Fibroblast of lung (primary cell): ENCODE results near the gene ACTL10. TPM values are rescaled to one million over a fixed set of nuclear protein-coding genes. Genes with fewer than 3 reads are reported as not detected.

Experiments used
- DNase-seq, 2 donors: peaks; one replicate each; pipeline versions ENCODE4 v3.0.0 to v3.0.0-alpha.2; 2010; ENCODE audit warnings: low read depth in 2 of 2
- H2AFZ ChIP-seq: 2 replicates; pipeline ENCODE4 v1.5.1; 2012; ENCODE audit warnings: low read length, control low read depth, inconsistent platforms
- H3K27ac ChIP-seq: 2 replicates; pipeline ENCODE4 v1.5.1; 2011; ENCODE audit warnings: low read length, control low read depth; ENCODE audit not compliant: insufficient read depth
- H3K27me3 ChIP-seq: 2 replicates; pipeline ENCODE4 v1.5.1; 2011; ENCODE audit warnings: mild to moderate bottlenecking, low read length; ENCODE audit not compliant: control insufficient read depth, insufficient read depth
- H3K36me3 ChIP-seq: 2 replicates; pipeline ENCODE4 v1.5.1; 2011; ENCODE audit warnings: low read length; ENCODE audit not compliant: control insufficient read depth, insufficient read depth
- H3K4me1 ChIP-seq: 2 replicates; pipeline ENCODE4 v1.5.1; 2011; ENCODE audit warnings: low read length; ENCODE audit not compliant: control insufficient read depth, insufficient read depth; ENCODE audit errors: extremely low read depth
- H3K4me2 ChIP-seq: 2 replicates; pipeline ENCODE4 v1.5.1; 2011; ENCODE audit warnings: low read length, control low read depth; ENCODE audit not compliant: insufficient read depth; ENCODE audit errors: extremely low read depth
- H3K4me3 ChIP-seq, 4 experiments: fragments of 200-600 bp in 1 of 4; sonication (generic) in 1 of 4; replicated peaks in 1 of 4; 2 replicates each; pipeline ENCODE4 v1.5.1; 2011 to 2016; ENCODE audit warnings: low read length in 4 of 4, low read depth in 3 of 4, mild to moderate bottlenecking in 3 of 4, control low read depth in 2 of 4, inconsistent platforms in 1 of 4, mixed read lengths in 1 of 4; ENCODE audit not compliant: insufficient read depth in 1 of 4; ENCODE audit errors: control extremely low read depth in 1 of 4
- H3K79me2 ChIP-seq: 2 replicates; pipeline ENCODE4 v1.5.1; 2012; ENCODE audit warnings: mild to moderate bottlenecking, low read length, inconsistent platforms; ENCODE audit not compliant: control insufficient read depth, insufficient read depth
- H3K9ac ChIP-seq: 2 replicates; pipeline ENCODE4 v1.5.1; 2011; ENCODE audit warnings: mild to moderate bottlenecking, low read length, control low read depth; ENCODE audit not compliant: insufficient read depth
- H3K9me3 ChIP-seq: 2 replicates; pipeline ENCODE4 v1.5.1; 2012; ENCODE audit warnings: low read depth, low read length; ENCODE audit not compliant: control insufficient read depth, insufficient read depth
- H4K20me1 ChIP-seq: 2 replicates; pipeline ENCODE4 v1.5.1; 2011; ENCODE audit warnings: low read length; ENCODE audit not compliant: control insufficient read depth, insufficient read depth; ENCODE audit errors: extremely low read depth
- EZH2 ChIP-seq: IDR thresholded peaks from 2 replicates; pipeline ENCODE4 v1.5.1; 2012; ENCODE audit warnings: low read length, control low read depth, mild to moderate bottlenecking; ENCODE audit errors: missing control alignments
- polyA plus RNA-seq, 2 donors: library from polyadenylated mRNA; depleted of rRNA in 1 of 2; stranded (reverse) in 1 of 2; unstranded in 1 of 2; fragments of >200 nt; gene quantifications; 2 replicates each; pipeline ENCODE4 v1.2.1, GENCODE V29; 2011 to 2012; ENCODE audit warnings: missing spikeins in 1 of 2
- total RNA-seq: library from RNA; depleted of rRNA; stranded (reverse); fragments of >200 nt; gene quantifications from 2 replicates; pipeline ENCODE4 v1.2.1, GENCODE V29; 2014
- TF ChIP-seq, protein P1 (sequence below), 2 donors: IDR thresholded peaks in 1 of 2; conservative IDR thresholded peaks in 1 of 2; 1 replicate in 1 of 2; 2 replicates in 1 of 2; pipeline ENCODE4 v1.5.1; 2011 to 2012; ENCODE audit warnings: low read length in 2 of 2, control low read depth in 1 of 2, inconsistent platforms in 1 of 2, low read depth in 1 of 2, mild to moderate bottlenecking in 1 of 2

The ACTL10 gene
- total and polyA plus RNA-seq, 2 donors (not counting 1 experiment from before 2014, with no cell fraction given) = 0.32 to 2.0 TPM

DNA sequence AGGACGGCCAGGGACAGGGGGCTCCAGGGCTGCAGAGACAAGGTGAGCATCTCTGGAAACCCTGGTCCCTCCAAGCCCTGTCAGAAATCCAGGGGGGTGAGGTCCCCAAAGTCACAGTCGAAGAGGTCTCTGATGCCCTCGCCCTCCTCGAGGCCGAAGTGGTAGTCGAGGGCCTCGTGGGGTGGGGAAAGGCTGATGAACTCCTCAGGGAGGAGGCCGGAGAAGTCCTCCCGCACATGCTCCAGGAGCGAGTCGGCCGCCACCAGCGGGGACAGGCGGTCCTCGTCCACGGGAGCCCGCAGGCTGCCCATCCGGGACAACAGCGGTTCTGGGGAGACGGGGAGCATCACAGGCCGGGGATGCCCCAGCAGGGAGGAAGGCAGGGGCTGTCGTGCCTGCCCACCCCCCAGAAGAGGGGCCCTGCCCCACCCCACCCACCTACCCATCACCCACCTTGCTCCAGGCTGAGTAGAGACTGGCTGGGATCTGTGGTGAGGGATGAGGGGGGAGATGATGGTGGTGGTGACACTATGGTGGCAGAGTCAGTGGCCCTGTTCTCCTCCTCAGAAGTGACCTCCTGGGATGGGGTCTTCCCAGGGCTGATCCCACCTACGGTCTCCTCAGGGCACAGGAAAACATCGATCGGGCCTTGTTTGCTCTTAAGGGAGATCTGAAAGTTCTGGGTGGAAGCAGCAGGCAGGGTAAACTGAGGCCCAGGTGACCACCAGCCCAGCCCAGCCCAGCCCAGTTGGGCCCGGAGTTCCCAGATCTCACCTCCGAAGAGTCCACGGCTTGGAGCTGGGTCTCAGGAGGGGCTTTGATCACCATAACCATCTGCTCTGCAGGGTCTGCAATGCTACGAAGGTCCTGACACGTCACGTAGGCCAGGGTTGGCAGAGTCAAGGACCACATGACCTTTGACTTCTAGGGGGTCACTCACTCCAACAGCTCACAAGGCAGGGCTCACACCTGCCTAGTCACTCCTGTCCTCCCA is 10.2 kb downstream of the ACTL10 start:
- Histone ChIP-seq H3K4me1 (peaks cover 17% of the 10 kb centered on the region), H3K9ac (no peak overlapping the region), H3K36me3 (peaks cover 2% of the 10 kb centered on the region), H3K4me2 (no peak overlapping the region), H3K27me3 (no peaks in the 10 kb centered on the region), H4K20me1 (no peaks in the 10 kb centered on the region), H3K27ac (no peak overlapping the region), H3K4me3 (no peak overlapping the region), H3K79me2 (no peaks in the 10 kb centered on the region), H3K9me3 (no peaks in the 10 kb centered on the region), H2AFZ (no peak overlapping the region)
- TF ChIP-seq, protein P1, sequence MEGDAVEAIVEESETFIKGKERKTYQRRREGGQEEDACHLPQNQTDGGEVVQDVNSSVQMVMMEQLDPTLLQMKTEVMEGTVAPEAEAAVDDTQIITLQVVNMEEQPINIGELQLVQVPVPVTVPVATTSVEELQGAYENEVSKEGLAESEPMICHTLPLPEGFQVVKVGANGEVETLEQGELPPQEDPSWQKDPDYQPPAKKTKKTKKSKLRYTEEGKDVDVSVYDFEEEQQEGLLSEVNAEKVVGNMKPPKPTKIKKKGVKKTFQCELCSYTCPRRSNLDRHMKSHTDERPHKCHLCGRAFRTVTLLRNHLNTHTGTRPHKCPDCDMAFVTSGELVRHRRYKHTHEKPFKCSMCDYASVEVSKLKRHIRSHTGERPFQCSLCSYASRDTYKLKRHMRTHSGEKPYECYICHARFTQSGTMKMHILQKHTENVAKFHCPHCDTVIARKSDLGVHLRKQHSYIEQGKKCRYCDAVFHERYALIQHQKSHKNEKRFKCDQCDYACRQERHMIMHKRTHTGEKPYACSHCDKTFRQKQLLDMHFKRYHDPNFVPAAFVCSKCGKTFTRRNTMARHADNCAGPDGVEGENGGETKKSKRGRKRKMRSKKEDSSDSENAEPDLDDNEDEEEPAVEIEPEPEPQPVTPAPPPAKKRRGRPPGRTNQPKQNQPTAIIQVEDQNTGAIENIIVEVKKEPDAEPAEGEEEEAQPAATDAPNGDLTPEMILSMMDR (conservative IDR thresholded peaks at IDR 0.05 in 1 of 2, IDR thresholded peaks at IDR 0.05 in 1 of 2; ENCODE audit: low read depth in 1 of 2, low read length in 2 of 2) = no peak
- TF ChIP-seq EZH2 = no peak
- DNase-seq = no peak

DNA sequence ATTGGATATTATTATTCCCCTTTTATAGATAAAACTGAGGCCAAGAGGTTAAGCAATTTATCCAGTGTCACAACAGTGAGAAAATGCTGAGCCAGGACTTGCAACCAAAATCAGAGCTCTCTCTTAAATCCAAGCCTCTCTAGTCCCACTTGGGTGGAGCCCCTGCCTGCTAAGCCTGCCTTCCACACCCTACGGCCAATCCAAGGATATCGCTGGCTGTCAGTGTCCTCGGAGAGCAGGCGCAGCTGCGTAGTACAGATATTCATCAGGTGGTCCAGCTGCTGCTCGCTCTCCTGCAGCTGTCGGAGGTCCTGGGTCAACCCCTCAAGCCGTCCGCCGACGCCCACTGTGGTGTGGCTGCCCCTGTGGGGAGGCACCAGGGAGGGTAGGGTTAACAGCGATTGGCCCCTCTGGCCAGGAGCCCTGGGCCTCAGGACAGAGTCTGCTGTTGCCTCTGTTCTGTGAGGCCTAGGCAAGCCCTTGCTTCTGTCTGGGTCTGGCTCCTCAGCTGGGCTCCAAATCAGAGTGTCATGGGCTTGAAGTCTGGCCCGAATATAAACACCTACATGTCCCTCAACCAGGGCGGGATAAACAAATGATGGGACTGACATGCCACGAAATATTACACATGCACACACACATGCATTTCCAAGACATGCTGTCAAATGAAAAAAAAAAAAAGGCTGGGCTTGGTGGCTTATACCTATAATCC is 11.4 kb downstream of the ACTL10 start:
- Histone ChIP-seq H2AFZ (no peak overlapping the region), H3K27ac (no peak overlapping the region), H3K9ac (no peak overlapping the region), H3K4me3 (no peak overlapping the region), H3K36me3 (no peaks in the 10 kb centered on the region), H3K4me1 (peaks cover 17% of the 10 kb centered on the region), H3K4me2 (no peak overlapping the region), H3K9me3 (no peaks in the 10 kb centered on the region), H3K79me2 (no peaks in the 10 kb centered on the region), H3K27me3 (no peaks in the 10 kb centered on the region), H4K20me1 (no peaks in the 10 kb centered on the region)
- no peak for TF ChIP-seq EZH2
- TF ChIP-seq, protein P1 (conservative IDR thresholded peaks at IDR 0.05 in 1 of 2, IDR thresholded peaks at IDR 0.05 in 1 of 2; ENCODE audit: low read depth in 1 of 2, low read length in 2 of 2) = no peak
- DNase-seq = no peak
